Natural killer cell treated with Interleukin-12 subunit alpha and Interleukin-12 subunit beta and Interleukin-15 and Interleukin-18, amount 100 ng/mL, for 72 hours (primary cell): ENCODE measurements around the gene LMNB1. TPM values are rescaled to one million over a fixed set of nuclear protein-coding genes. Genes with fewer than 3 reads are reported as not detected.
A peak's percentile ranks its signal among the peaks of the same experiment; 100 is the strongest.
"Not testable (repeated sequence)": the region's sequence is repeated elsewhere in the genome, so short reads cannot be mapped to it uniquely, and the experiment has no call there.

ENCODE experiments used
- ATAC-seq, 2 donors: fragments of 150-1000 bp; cut with Tn5 transposase in 1 of 2; sonication (Bioruptor Pico), chemical (Tn5 transposase) in 1 of 2; 2 replicates each; pipeline ENCODE4 v1.10.0; 2021
- DNase-seq: peaks from one replicate; pipeline ENCODE4 v3.0.0; 2022; ENCODE audit warnings: low spot score
- H3K27ac Mint-ChIP-seq, 2 donors: 1 replicate in 1 of 2; 2 replicates in 1 of 2; pipeline ENCODE4 v1.8.0; 2022; ENCODE audit warnings: mixed read lengths in 2 of 2, mild to moderate bottlenecking in 1 of 2, moderate library complexity in 1 of 2
- H3K27me3 Mint-ChIP-seq, 2 donors: 1 replicate in 1 of 2; 2 replicates in 1 of 2; pipeline ENCODE4 v1.8.0; 2022; ENCODE audit warnings: mixed read lengths in 2 of 2
- H3K36me3 Mint-ChIP-seq: one replicate; pipeline ENCODE4 v1.8.0; 2022; ENCODE audit warnings: mixed read lengths
- H3K4me1 Mint-ChIP-seq, 2 donors: 1 replicate in 1 of 2; 2 replicates in 1 of 2; pipeline ENCODE4 v1.8.0; 2022; ENCODE audit warnings: low read depth in 2 of 2, mixed read lengths in 2 of 2, mild to moderate bottlenecking in 1 of 2
- H3K4me3 Mint-ChIP-seq: one replicate; pipeline ENCODE4 v1.8.0; 2022; ENCODE audit warnings: mixed read lengths
- H3K9me3 Mint-ChIP-seq: 2 replicates; pipeline ENCODE4 v1.8.0; 2022; ENCODE audit warnings: mixed read lengths
- total RNA-seq, 2 donors: library from RNA; stranded (reverse); gene quantifications; one replicate each; pipeline ENCODE4 v1.2.3, GENCODE V29; 2022

Gene LMNB1
- total RNA-seq, 2 donors from 2014 or later, result 184 to 270 TPM

- Mint-ChIP-seq H3K27me3 (no peaks in the 10 kb centered on the region), H3K4me3 (no peak overlapping the region), H3K4me1 (peaks cover 10 to 18% of the 10 kb centered on the region in 2 donors), H3K27ac (no peak overlapping the region), H3K9me3 (no peaks in the 10 kb centered on the region), H3K36me3 (no peaks in the 10 kb centered on the region)
- DNase-seq (no peak), ATAC-seq (no peak)
These were observed 17.4 kb downstream of the LMNB1 start for GRCh38 chr5:126794157-126794828.

DNA sequence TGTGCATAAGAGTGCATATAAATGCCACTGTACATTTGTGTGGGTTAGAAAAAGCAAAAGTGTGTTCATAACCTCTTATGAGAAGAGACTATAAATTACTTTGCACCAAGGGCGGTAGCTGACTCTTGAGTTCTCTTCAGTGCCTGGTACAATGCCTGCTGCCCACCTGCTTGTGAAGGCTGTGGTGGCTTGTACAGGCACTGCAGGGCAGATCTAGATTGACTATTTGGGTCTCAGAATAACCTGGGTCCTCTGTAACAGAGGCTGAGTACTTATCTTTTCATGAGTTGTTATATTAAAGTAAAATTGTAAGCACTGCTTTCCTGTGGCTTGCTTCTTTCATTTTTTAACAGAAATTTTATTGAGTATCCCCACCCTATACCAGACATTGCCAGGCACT, 22.8 kb downstream of the LMNB1 start:
- H3K27ac Mint-ChIP-seq, result no peak overlapping the region
- H3K27me3 Mint-ChIP-seq, result no peaks in the 10 kb centered on the region
- H3K4me1 Mint-ChIP-seq, result peaks cover 15 to 21% of the 10 kb centered on the region in 2 donors
- ATAC-seq (no peak), DNase-seq (no peak)
- H3K9me3 Mint-ChIP-seq, result no peaks in the 10 kb centered on the region
- H3K4me3 Mint-ChIP-seq, result no peak overlapping the region
- no peaks in the 10 kb centered on the region for H3K36me3 Mint-ChIP-seq

DNA sequence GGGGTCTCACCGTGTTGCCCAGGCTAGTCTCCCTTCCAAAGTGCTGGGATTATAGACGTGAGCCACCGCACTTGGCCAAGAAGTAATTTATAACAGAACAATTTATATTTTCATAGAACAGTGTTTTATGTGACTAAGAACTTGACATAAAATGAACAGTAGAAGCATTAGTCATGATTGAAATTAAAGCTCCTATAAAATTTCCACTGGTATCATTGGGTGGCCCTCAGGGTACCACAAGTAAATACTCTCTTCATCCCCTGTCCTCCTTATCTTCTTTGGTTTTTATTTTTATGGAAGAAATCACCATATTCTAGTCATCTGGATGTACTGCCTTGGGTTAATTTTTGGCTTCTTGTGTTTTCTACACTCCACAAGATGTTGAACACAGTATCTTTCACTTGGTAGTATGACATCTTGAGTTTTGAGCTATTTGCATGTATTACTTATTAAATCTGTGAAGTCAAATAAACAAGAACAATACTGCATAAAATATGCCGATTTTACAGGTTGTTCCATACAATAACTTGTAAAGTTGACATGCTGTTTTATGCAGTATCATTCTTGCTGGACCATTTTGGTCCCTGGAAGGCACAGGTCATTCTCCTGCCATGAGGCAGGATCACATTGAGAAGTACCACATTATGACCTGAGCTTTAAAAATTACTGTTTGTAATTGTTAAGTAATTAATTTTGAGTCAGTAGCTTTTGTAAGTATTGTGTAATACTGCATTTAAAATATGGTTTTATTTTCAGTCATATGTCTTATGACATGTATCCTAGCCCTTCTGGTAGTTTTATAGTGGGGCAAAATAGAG, 24.4 kb downstream of the LMNB1 start:
- ATAC-seq (no peak), DNase-seq (no peak)
- Mint-ChIP-seq H3K9me3 (no peaks in the 10 kb centered on the region), H3K27ac (peak overlapping the region in 1 of 2 donors; percentile 53), H3K4me3 (no peak overlapping the region), H3K36me3 (no peaks in the 10 kb centered on the region), H3K27me3 (no peaks in the 10 kb centered on the region), H3K4me1 (peaks cover 15 to 19% of the 10 kb centered on the region in 2 donors)

- H3K36me3 Mint-ChIP-seq, result no peaks in the 10 kb centered on the region
- no peaks in the 10 kb centered on the region for H3K27me3 Mint-ChIP-seq
- no peak for DNase-seq
- H3K4me1 Mint-ChIP-seq, result peaks cover 18 to 19% of the 10 kb centered on the region in 2 donors
- ATAC-seq, result no peak
- H3K4me3 Mint-ChIP-seq, result no peak overlapping the region
- no peaks in the 10 kb centered on the region for H3K9me3 Mint-ChIP-seq
- peak overlapping the region in 1 of 2 donors; percentile 53 for H3K27ac Mint-ChIP-seq
These were observed 25.0 kb downstream of the LMNB1 start for GRCh38 chr5:126801992-126802294.

DNA sequence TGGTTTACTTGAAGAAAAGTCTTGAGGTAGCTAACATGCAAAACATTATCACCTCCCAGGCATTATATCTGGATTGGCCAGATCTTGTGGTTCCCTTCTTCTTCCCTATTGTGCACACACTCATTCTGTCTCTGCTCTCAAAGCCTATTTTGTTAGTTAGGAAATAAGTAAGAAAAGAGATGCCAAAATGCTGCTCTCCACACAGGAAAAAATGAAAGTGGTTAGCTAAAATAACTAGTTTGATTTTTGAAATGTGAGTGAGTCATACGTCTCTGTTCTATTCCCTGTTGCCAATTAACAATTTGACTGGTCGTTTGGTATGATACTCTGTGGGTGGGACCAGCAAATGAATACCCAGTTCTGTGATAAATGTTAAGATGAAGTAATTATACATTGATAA, 28.1 kb downstream of the LMNB1 start:
- Mint-ChIP-seq H3K4me3 (no peak overlapping the region), H3K27me3 (no peaks in the 10 kb centered on the region), H3K4me1 (peaks cover 23 to 28% of the 10 kb centered on the region in 2 donors), H3K27ac (no peak overlapping the region), H3K9me3 (no peaks in the 10 kb centered on the region), H3K36me3 (peaks cover 6% of the 10 kb centered on the region)
- DNase-seq, result no peak
- peak in 1 of 2 donors; percentile 47 for ATAC-seq

- DNase-seq, result no peak
These were observed 31.6 kb downstream of the LMNB1 start for GRCh38 chr5:126808521-126808988.

GRCh38 chr5:126809916-126810315, 33.0 kb downstream of the LMNB1 start:
- Mint-ChIP-seq H3K4me1 (peaks cover 35 to 44% of the 10 kb centered on the region in 2 donors), H3K27ac (peak overlapping the region; percentile 94 to 98), H3K4me3 (peak overlapping the region; percentile 55), H3K36me3 (peaks cover 24% of the 10 kb centered on the region), H3K27me3 (no peaks in the 10 kb centered on the region), H3K9me3 (no peaks in the 10 kb centered on the region)
- DNase-seq (no peak), ATAC-seq (no peak)

More at GRCh38 chr5:126808521-126808988, 31.6 kb downstream of the LMNB1 start:
- Mint-ChIP-seq H3K36me3 (peaks cover 17% of the 10 kb centered on the region), H3K9me3 (no peaks in the 10 kb centered on the region), H3K27ac (peak overlapping the region; percentile 94 to 98), H3K27me3 (no peaks in the 10 kb centered on the region), H3K4me3 (peak overlapping the region; percentile 34), H3K4me1 (peaks cover 39 to 44% of the 10 kb centered on the region in 2 donors)
- no peak for ATAC-seq

- DNase-seq (no peak), ATAC-seq (no peak)
- Mint-ChIP-seq H3K9me3 (no peaks in the 10 kb centered on the region), H3K27ac (peak overlapping the region; percentile 94 to 98), H3K4me1 (peaks cover 35 to 50% of the 10 kb centered on the region in 2 donors), H3K27me3 (no peaks in the 10 kb centered on the region), H3K36me3 (peaks cover 24% of the 10 kb centered on the region), H3K4me3 (peak overlapping the region; percentile 68)
These were observed 33.9 kb downstream of the LMNB1 start for GRCh38 chr5:126810596-126811380.

DNA sequence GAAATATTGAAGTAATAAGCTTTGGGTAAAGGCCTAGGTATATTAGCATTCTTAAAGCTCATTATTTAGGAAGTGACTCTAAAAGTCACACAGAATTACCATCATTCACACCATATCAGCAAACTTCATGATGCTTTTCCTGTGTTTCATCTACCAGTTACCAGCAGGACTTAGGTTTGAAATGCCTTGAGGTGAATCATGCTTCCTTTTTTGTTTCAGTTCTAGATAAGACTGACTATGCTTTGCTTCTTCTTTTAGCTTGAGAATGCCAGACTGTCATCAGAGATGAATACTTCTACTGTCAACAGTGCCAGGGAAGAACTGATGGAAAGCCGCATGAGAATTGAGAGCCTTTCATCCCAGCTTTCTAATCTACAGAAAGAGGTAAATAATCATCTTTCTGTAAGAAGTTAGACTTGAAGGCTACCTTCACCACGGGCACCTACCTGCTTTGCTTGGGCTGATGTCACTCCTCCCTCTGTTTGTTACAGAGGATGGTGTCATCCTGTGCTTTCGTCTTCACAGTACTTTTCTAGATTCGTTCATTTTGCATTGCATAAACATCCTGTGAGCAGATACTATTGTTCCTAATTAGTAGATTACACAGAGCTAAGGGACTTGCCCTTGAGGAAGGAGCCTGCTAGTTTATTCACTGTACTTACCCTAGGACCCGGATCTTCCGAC, 34.7 kb downstream of the LMNB1 start:
- Mint-ChIP-seq H3K4me3 (peak overlapping the region; percentile 68), H3K4me1 (peaks cover 36 to 55% of the 10 kb centered on the region in 2 donors), H3K27ac (peak overlapping the region; percentile 94 to 98), H3K36me3 (peaks cover 29% of the 10 kb centered on the region), H3K9me3 (no peaks in the 10 kb centered on the region), H3K27me3 (no peaks in the 10 kb centered on the region)
- ATAC-seq, result peak; percentile 85 to 87
- no peak for DNase-seq

DNA sequence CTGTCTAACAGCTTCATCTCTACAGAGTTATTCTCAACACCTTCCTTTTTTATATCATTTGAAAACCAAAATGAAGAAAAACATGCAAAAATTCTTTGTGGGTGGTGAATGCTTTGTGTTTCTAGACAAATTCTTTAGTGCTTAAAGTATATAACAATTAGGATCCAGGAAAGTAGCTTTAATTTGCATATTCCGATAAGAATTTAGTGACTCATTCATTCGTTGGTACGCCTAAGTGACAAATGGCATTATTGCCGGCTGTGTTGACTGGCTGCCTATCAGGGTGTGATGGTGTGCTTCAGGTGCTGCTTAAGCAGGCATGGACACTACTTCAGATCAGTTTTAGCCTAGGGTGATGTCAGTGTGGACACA, 35.2 kb downstream of the LMNB1 start:
- ATAC-seq (no peak), DNase-seq (no peak)
- peak overlapping the region; percentile 94 to 98 for H3K27ac Mint-ChIP-seq
- H3K27me3 Mint-ChIP-seq, result no peaks in the 10 kb centered on the region
- peak overlapping the region; percentile 68 for H3K4me3 Mint-ChIP-seq
- peaks cover 35% of the 10 kb centered on the region for H3K36me3 Mint-ChIP-seq
- peaks cover 42 to 55% of the 10 kb centered on the region in 2 donors for H3K4me1 Mint-ChIP-seq
- no peaks in the 10 kb centered on the region for H3K9me3 Mint-ChIP-seq

- H3K4me3 Mint-ChIP-seq, DNase-seq, ATAC-seq, H3K27me3 Mint-ChIP-seq, H3K9me3 Mint-ChIP-seq: not testable (repeated sequence)
- Mint-ChIP-seq H3K27ac (peak overlapping the region; percentile 62 to 98), H3K4me1 (peaks cover 46 to 55% of the 10 kb centered on the region in 2 donors), H3K36me3 (peaks cover 37% of the 10 kb centered on the region)
These were observed 36.9 kb downstream of the LMNB1 start for GRCh38 chr5:126813799-126814198.

DNA sequence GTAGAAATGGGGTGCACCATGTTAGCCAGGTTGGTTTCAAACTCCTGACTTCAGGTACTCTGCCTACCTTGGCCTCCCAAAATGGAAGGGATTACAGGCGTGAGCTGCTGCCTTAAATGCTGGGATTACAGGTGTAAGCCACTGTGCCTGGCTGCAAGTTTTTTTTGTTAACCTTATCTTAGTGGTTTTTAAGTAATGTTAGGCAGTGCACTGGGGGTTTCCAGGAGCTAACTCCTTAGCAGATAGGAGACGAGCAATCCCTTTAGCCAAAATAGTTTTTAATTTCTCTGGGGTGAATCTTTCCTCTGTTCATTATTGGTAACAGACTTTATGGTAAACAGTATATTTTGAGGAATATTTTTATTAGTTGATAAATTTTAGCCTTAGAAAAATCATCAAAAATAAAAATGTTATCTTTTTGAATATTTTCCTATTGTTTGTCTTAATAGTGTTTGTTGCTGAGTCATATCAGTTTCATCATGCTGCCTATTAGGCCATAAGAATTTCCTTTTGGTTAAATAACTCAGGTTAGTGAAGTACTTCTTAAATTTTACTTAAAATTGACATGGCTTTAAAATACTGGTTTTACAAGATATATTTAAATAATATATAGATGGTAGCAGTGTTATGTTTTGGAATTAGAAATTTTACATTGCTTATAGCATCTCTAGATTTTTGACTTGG, 37.9 kb downstream of the LMNB1 start:
- Mint-ChIP-seq H3K4me3 (no peak overlapping the region), H3K27me3 (no peaks in the 10 kb centered on the region), H3K27ac (peak overlapping the region; percentile 62 to 98), H3K36me3 (peaks cover 39% of the 10 kb centered on the region), H3K9me3 (no peaks in the 10 kb centered on the region), H3K4me1 (peaks cover 41 to 48% of the 10 kb centered on the region in 2 donors)
- DNase-seq, result no peak
- ATAC-seq, result no peak

GRCh38 chr5:126816649-126817048, 39.7 kb downstream of the LMNB1 start:
- no peak for DNase-seq
- H3K36me3 Mint-ChIP-seq, result peaks cover 39% of the 10 kb centered on the region
- H3K4me3 Mint-ChIP-seq, result peak overlapping the region; percentile 60
- H3K9me3 Mint-ChIP-seq, result no peaks in the 10 kb centered on the region
- H3K27me3 Mint-ChIP-seq, result no peaks in the 10 kb centered on the region
- ATAC-seq, result peak; percentile 45 to 60
- H3K4me1 Mint-ChIP-seq, result peaks cover 25 to 30% of the 10 kb centered on the region in 2 donors
- H3K27ac Mint-ChIP-seq, result peak overlapping the region; percentile 71 to 76
